ENCODE data around the gene MYO9A.

MYO9A gene

GRCh38 chr15:71830981-71831380 lies 287.0 kb downstream of the MYO9A start:
- no peak for DNase-seq

- DNase-seq = no peak
Observed at GRCh38 chr15:71826196-71826595, 291.8 kb downstream of the MYO9A start.

DNA sequence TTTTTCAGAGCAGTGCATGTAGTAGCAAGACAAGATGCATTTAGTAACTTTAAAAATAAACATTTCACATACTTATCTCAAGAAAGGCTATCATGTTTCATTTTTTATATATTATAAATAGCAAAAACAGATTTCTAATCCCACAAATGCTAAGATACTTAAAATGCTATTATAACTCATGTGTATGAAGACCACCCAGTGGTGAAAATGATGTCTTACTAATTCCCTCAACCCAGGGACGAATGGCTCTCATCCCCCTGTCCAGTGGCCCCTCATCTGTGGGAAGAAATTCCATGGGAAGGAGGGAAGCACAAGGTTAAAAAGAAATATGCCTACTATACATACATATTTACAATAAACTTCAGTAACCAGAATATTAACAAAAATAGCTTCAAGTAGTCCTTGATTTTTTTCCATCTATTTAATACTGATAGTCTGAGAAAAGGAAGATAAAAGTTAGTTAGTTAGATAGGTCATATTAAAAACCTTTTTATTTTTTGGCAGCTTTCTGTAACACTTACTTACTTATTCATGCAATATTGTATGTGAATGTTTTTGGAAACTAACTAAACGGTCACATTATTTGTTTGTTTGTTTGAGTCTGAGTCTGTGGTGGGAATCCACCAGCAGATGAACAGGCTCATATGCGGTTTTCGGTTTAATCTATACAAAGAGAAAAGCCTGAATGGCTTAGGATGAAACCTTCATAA lies 292.8 kb downstream of the MYO9A start:
- no peak for DNase-seq

- no peak for DNase-seq
Observed at GRCh38 chr15:71823801-71824200, 294.1 kb downstream of the MYO9A start.

GRCh38 chr15:71822890-71823630 lies 294.9 kb downstream of the MYO9A start:
- no peak for DNase-seq

DNA sequence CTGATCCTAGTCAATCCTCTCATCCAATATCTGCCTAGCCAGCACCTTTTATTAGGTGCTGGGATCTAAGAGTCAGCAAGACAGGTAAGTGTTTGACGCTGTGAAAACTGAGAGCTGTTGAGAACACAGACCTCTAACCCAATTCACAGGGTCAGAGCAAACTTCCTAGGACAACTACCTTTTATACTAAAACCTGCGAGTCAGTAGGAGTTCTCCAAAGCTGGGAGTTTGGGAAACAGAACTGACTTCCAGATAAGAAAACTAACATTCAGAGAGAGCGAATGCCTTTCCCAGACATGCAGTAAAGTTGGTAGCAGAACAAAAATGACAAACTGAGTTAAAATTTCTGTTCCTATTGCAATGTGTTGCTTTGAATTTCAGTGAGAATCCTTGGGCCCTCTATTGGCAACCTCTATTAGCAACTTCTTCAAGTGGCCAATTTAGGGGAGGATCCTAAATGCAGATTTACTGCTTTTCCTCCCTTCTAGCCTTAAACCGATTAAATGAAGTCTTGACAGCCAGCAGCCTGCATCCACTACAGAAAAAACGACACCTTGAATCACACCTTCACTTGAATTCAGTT lies 296.3 kb downstream of the MYO9A start:
- DNase-seq = no peak

GRCh38 chr15:71820127-71820526 lies 297.8 kb downstream of the MYO9A start:
- no peak for DNase-seq

DNA sequence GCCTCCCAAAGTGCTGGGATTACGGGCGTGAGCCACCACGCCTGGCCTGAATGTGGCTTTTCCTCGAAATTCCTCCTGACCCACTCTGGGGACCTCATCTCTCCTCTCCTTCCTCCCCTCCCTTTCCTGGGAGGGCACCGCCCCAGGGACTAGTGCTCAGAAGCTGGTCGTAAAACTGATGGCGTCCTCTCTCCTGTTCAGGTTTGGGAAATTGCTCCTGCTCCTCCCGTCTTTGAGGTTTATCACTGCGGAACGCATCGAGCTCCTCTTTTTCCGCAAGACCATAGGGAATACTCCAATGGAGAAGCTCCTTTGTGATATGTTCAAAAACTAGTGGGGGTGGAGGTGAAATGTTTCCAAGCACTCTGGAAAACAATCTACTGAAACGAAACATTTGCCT lies 300.6 kb downstream of the MYO9A start:
- no peak for DNase-seq

GRCh38 chr15:71815301-71815700 lies 302.6 kb downstream of the MYO9A start:
- no peak for DNase-seq

- no peak for DNase-seq
Observed at GRCh38 chr15:71813723-71814470, 304.1 kb downstream of the MYO9A start.

GRCh38 chr15:71812966-71813722 lies 304.8 kb downstream of the MYO9A start:
- no peak for DNase-seq

DNA sequence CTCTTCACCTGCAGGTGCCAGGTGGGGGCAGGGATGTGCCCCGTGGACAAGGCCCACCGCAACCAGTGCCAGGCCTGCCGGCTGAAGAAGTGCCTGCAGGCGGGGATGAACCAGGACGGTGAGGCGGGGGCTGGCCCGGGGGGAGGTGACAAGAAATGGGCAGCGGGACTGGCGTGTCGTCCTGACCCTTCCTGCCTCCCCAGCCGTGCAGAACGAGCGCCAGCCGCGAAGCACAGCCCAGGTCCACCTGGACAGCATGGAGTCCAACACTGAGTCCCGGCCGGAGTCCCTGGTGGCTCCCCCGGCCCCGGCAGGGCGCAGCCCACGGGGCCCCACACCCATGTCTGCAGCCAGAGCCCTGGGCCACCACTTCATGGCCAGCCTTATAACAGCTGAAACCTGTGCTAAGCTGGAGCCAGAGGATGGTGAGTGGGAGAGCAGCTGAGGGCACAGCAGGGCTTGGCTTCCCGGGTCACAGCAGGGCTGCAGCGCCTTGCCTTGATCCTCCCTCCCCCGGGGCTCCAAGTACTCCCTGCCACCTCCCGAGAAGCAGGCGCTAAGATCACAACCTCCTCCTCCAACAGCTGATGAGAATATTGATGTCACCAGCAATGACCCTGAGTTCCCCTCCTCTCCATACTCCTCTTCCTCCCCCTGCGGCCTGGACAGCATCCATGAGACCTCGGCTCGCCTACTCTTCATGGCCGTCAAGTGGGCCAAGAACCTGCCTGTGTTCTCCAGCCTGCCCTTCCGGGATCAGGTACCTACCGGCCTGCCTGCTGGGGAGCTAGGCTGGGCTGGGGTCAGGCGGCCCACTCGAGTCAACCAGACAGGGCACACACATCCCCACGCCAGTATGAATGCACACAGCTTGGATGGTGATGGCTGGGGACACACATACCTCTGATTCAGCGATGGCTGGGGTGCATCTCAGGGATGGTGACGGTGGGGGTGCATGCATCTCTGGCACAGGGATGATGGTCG lies 305.9 kb downstream of the MYO9A start:
- no peak for DNase-seq

DNA sequence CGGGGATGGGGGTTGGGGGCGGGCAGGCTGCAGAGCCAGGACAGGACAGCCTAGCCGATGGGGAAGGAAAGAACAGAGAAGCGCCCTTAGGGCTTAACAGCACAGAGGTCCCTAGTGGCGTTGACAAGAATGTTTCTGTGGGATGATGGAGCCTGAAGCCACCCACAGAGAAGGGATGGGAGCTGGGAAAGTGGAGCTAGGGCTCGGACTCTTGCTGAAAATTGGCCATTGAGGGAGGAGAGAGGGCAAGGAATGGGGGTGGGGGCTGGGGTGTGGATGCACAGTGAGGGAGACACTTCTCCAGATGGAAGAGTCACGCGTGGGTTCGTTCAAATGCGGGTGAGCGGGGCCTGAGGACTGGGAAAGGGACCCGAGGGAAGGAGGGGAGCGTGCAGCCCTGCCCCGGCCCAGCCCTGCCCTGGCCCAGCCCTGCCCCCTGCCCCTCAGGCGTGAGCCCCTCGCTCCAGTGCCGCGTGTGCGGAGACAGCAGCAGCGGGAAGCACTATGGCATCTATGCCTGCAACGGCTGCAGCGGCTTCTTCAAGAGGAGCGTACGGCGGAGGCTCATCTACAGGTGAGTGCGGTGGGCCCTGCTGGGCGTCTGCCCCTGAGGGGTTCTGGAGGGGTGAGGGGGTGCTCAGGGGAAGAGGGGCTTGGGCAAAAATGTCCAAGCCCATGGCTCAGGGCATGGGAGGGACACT lies 306.8 kb downstream of the MYO9A start:
- DNase-seq = no peak

DNA sequence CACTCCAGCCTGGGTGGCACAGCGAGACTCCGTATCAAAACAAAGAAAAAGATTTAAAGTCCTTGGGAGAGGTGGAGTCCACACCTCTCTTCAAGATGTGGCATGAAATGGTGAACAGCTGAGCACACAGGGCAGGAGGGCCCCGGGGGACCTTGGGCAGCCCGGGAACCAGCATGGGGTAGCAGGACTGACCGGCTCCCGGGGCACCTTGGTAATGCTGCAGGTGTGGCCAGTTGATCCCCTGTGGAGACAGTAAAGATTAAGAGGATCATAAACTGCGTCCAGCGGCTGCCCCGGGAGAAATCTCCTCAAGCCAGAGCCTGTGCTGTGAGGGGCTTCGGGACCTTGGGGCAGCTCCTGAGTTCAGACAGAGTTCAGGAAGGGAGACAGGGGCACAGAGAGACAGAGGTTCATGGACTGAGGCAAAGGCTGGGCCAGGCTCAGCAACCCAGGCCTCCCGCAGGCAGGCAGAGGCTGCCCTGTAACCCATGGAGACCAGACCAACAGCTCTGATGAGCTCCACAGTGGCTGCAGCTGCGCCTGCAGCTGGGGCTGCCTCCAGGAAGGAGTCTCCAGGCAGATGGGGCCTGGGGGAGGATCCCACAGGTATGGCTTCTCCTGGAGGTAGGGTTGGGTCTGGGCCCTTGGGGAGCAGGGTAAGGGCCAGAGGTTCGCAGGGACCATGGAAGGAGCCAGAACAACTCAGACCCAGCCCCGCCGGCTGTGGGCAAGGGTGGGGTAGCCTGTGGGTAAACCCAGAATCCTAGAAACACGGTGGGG lies 307.5 kb downstream of the MYO9A start, which contains the start of gene NR2E3:
NR2E3 (plus strand) TSS at position 299 of the 780 bp plus-strand sequence; CDS start at position 489, 190 bp downstream.
- no peak for DNase-seq

- DNase-seq = no peak
Observed at GRCh38 chr15:71809346-71809745, 308.6 kb downstream of the MYO9A start.

DNA sequence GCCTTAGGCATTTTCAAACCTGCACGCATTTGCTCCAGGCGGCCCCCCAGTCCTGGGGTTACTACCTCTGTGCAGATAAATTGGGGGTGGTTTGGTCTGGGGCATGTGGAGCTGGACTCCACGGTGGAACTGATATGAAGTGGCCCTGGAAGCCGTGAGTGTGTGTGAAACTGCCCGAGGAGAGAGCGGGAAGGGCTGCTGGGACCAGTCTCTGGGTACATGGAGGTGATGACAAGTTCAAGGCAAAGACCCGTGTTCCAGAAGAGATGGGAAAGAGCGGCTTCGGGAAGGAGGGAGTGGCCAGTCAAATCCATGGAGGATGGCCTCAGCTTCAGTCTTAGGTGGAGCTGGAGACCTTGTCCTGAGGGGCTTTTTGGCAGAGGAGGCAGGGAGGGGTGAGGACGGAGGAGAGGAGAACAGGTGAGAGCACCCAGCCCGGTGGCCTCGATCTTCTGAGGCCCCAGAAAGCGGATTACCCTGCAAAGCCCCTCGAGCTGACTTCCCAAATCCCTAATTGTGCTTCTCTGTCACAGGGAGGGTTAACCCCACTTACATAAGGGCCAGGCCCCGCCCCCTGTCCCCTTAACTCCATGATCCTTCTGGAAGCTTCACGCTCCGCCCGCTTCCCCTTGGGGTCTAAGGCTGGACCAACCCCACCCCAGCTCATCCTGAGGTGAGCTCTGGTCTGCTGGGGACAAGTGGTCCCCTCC lies 309.5 kb downstream of the MYO9A start:
- no peak for DNase-seq

- no peak for DNase-seq
Observed at GRCh38 chr15:71807691-71808091, 310.3 kb downstream of the MYO9A start.

DNA sequence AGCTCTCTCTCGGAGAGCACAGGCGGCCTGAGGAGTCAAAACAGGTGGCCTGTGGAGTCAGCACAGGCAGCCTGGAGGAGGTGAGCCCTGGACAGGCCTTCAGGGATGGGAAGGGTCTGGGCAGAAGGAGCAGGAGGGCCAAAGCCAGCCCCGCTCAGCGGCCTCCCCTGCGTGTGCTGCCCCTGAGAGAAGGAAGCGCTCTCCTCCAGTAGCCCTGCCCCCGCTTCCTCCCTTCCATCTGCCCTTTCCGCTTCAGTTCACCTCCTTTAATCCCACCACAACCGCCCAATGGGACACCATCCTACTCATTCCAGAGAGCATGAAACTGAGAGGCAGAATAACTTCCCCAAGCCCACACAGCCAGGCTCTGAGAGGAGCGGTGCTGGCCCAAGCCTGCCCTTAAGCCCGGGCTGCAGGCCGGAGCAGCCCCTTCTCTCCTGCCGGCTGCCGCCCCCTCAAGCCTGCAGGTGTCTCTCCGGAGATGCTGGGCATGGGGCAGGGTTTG lies 310.8 kb downstream of the MYO9A start:
- DNase-seq = no peak

GRCh38 chr15:71806452-71806931 lies 311.5 kb downstream of the MYO9A start:
- no peak for DNase-seq
